IPS DF 6.9 (cell line): ENCODE results near the gene CIAO1.
"Not testable (repeated sequence)": the region's sequence is repeated elsewhere in the genome, so short reads cannot be mapped to it uniquely, and the experiment has no call there.

ENCODE experiments used
- DNase-seq: peaks from one replicate; pipeline ENCODE4 v3.0.0-alpha.2; 2013; ENCODE audit warnings: low read depth, low spot score
- H3K27ac ChIP-seq: one replicate; pipeline ENCODE4 v1.5.1; 2013; ENCODE audit warnings: low read length, control low read depth
- H3K27me3 ChIP-seq: 2 replicates; pipeline ENCODE4 v1.6.1; 2013; ENCODE audit warnings: mild to moderate bottlenecking, low read length; ENCODE audit not compliant: control insufficient read depth, insufficient read depth
- H3K36me3 ChIP-seq: 2 replicates; pipeline ENCODE4 v1.6.1; 2013; ENCODE audit warnings: low read length; ENCODE audit not compliant: control insufficient read depth, insufficient read depth
- H3K4me1 ChIP-seq: 2 replicates; pipeline ENCODE4 v1.6.1; 2013; ENCODE audit warnings: low read length; ENCODE audit not compliant: control insufficient read depth, insufficient read depth
- H3K4me3 ChIP-seq: 2 replicates; pipeline ENCODE4 v1.5.1; 2013; ENCODE audit warnings: mild to moderate bottlenecking, low read length
- H3K9me3 ChIP-seq: 2 replicates; pipeline ENCODE4 v1.6.1; 2013; ENCODE audit warnings: low read length, inconsistent platforms; ENCODE audit not compliant: control insufficient read depth, insufficient read depth
- WGBS: extraction: QIAGEN DNeasy Blood & Tissue Kit; methylation state at CpG from one replicate; pipeline ENCODE4 v1.1.7; 2013; ENCODE audit warnings: mixed read lengths, missing lambda C conversion rate; ENCODE audit not compliant: insufficient read length, insufficient coverage; 5-methylcytosine and 5-hydroxymethylcytosine counted together

Gene CIAO1

DNA sequence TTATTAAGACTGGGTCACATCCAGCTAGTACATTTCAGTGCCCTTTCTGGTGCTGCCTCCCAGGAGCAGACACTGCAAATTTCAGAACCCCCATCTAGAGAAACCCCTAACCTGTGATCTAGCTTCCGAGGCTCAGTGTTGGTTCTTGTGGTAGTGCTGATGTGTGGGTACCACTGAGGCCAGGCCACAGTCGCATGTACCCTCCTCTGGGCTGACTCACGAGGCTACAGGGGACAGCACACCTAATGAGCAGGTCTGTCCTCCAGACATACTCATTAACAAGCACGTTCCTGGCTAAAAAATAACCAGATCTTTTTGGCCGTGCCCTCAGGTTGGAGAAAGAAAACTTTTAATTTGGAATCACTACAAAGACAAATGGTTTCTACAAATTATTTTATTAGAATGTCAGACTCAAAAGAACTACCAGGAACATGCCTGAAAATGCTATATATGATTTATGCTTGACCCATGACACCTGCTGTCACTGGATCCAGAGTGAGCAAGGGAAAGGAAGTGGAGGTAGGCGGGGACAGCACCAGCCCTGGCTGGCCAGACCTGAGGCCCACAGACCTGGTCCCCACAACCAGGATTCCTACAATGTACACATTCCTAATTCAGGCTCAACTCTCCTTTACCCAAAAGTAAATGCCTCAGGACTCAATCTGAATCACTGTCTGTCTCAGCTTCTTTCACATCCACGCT is 8.5 kb downstream of the CIAO1 start:
- DNase-seq = no peak
- no peak overlapping the region for H3K27ac ChIP-seq
- peaks cover 41% of the 10 kb centered on the region for H3K36me3 ChIP-seq
- no peak overlapping the region for H3K4me3 ChIP-seq
- WGBS = no CpG with 5 or more reads among the region's 7 CpGs
- no peaks in the 10 kb centered on the region for H3K4me1 ChIP-seq
- no peaks in the 10 kb centered on the region for H3K27me3 ChIP-seq
- no peaks in the 10 kb centered on the region for H3K9me3 ChIP-seq

DNA sequence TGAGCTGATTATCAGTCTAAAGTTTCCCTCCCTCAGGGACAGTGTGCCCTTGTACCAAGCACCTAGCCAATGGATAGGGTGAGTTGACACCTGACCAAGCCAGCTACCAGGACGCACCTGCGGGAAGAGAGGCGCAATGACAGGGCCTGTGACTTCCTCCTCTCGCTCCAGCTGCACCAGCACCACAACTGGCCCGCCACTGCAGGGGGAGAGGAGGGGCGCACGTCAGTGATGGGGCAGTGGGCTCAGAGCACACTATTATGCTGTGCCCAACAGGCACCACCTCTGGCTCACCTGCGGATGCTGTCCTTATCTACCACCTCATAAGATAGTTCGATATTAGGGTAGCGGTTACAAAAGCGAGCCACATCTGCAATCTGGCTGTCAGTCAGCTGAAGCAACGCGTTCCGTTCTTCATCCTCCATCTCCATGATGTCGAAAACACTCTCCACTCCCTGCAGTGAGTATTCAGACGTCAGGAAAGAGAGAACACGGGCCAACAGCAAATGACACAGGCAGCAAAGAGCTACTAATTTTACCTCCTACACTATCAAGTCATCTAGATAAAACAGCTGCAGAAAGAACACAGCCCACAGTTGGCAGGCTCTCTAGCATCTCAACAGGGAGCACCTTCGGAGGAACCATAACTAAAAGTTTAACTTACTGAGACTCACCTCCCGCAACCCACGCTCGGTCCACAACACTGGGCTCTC is 10.9 kb downstream of the CIAO1 start:
- no peaks in the 10 kb centered on the region for H3K9me3 ChIP-seq

DNA sequence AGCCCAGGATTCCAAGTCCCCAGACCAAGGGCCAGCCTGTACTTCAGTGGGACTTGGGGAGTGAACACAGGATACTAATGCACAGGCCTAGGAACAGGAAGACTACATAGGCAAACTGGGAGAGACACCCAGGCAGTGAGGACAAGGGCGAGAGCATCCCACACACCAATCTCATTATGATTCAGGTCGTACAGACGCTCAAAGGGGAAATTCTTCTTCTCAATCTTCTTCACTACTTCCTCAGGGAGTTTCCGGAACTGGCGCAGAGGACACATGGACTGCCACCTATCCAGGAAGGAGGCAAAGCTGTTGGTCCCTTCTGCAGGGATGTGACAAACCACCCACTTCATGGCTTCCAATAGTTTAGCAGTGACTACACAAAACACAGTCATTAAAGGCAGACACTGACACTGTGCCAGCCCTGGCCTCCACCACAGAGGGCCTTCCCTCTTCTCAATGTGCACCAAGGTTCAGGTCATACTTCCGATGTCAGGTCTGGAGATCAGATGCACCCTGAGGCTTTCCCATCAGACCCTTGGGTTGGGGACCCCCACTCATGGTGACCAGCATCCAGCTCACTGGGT is 21.3 kb downstream of the CIAO1 start:
- DNase-seq = no peak
- no CpG with 5 or more reads among the region's 6 CpGs for WGBS
- no peaks in the 10 kb centered on the region for H3K4me1 ChIP-seq

More for the DNA sequence above, 10.9 kb downstream of the CIAO1 start:
- no peak for DNase-seq
- no peak overlapping the region for H3K4me3 ChIP-seq
- no CpG with 5 or more reads among the region's 21 CpGs for WGBS
- H3K36me3 ChIP-seq = peaks cover 45% of the 10 kb centered on the region
- H3K27me3 ChIP-seq = no peaks in the 10 kb centered on the region
- no peaks in the 10 kb centered on the region for H3K4me1 ChIP-seq
- H3K27ac ChIP-seq = no peak overlapping the region

DNA sequence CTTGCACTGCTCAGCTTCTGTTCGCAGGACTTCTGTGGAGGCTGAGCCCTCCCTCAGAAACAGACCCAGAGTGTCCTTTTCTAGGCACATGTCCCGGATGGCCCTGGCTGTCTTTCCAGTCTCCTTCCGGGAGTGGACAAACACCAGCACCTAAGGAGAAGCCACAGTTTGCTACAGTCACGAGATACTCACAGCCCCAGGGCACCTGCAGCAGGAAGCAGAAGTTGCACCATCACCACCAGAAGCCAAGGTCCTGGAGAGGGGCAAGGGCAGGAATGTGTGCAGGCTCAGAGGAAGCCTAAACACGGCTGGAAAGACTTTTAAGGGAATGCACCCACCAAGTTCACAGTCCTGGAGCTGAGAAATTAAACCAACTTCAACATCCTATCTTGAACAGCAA is 25.7 kb downstream of the CIAO1 start:
- no peaks in the 10 kb centered on the region for H3K4me1 ChIP-seq
- no peak overlapping the region for H3K27ac ChIP-seq
- no peak overlapping the region for H3K4me3 ChIP-seq
- WGBS = no CpG with 5 or more reads among the region's 5 CpGs
- no peaks in the 10 kb centered on the region for H3K9me3 ChIP-seq
- H3K27me3 ChIP-seq = no peaks in the 10 kb centered on the region
- no peak for DNase-seq
- H3K36me3 ChIP-seq = peaks cover 63% of the 10 kb centered on the region

More for the DNA sequence above, 21.3 kb downstream of the CIAO1 start:
- Histone ChIP-seq H3K27ac (no peak overlapping the region), H3K36me3 (peaks cover 82% of the 10 kb centered on the region), H3K9me3 (no peaks in the 10 kb centered on the region), H3K4me3 (no peak overlapping the region), H3K27me3 (no peaks in the 10 kb centered on the region)

DNA sequence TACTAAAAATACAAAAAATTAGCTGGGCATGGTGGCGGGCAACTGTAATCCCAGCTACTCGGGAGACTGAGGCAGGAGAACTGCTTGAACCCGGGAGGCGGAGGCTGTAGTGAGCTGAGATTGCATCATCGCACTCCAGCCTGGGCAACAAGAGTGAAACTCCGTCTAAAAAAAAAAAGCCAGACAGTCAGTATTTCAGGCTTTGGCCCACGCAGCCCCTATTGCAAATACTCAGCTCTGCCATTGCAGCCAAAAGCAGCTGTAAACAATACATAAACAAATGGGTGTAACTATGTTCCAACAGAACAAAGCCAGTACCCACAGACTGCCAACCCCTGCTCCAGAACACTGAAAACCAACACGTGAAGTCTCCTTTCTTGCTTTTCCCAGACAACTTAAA is 28.2 kb downstream of the CIAO1 start:
- not testable (repeated sequence) for H3K9me3 ChIP-seq, H3K27ac ChIP-seq, H3K4me1 ChIP-seq, H3K4me3 ChIP-seq, DNase-seq, H3K27me3 ChIP-seq
- peaks cover 64% of the 10 kb centered on the region for H3K36me3 ChIP-seq
- WGBS = no CpG with 5 or more reads among the region's 8 CpGs

DNA sequence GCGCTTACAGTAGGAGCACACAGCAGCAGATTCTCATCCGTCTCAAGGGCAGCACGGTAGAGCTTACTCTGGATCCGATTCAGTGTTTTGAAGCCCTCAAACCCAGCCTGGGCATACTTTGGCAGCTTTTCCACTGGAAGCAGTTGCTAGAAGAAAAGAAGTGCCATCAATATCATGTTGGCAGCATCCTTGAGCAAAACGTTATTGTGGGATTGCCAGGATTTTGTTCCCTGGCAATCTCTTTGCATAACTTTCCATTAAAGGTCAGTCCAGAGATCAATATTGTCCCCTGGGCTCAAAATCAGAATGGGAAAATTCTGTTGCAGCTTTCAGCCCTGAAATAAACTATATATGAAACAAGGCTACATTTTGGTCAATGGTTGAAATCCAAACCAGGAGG is 30.9 kb downstream of the CIAO1 start:
- no CpG with 5 or more reads among the region's 5 CpGs for WGBS
- no peak overlapping the region for H3K27ac ChIP-seq

DNA sequence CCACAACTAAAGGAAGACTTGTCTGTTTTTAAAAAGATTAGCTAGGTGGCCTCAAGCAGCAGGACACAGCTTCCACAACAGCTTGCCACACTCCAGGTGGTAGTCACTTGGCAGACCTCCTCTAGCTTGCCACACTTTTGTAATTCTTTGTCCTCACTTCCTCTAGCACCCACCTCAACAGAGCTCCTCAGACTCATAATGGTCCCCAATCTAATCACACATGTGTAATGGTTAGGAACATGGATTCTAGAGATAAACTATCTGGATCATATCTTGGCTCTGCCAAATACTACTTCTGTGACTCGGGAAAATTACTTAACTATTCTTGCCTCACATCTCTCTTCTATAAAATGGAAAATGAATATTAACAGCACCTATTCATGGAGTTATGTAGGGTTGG is 35.8 kb downstream of the CIAO1 start:
- Histone ChIP-seq H3K36me3 (peaks cover 36% of the 10 kb centered on the region), H3K27me3 (no peaks in the 10 kb centered on the region), H3K4me3 (no peak overlapping the region), H3K9me3 (no peaks in the 10 kb centered on the region), H3K4me1 (no peaks in the 10 kb centered on the region), H3K27ac (no peak overlapping the region)
- DNase-seq = no peak
- WGBS = no CpG with 5 or more reads among the region's 1 CpG

More for the DNA sequence above, 30.9 kb downstream of the CIAO1 start:
- no peaks in the 10 kb centered on the region for H3K27me3 ChIP-seq
- no peaks in the 10 kb centered on the region for H3K9me3 ChIP-seq
- peaks cover 49% of the 10 kb centered on the region for H3K36me3 ChIP-seq
- no peaks in the 10 kb centered on the region for H3K4me1 ChIP-seq
- no peak for DNase-seq
- no peak overlapping the region for H3K4me3 ChIP-seq

DNA sequence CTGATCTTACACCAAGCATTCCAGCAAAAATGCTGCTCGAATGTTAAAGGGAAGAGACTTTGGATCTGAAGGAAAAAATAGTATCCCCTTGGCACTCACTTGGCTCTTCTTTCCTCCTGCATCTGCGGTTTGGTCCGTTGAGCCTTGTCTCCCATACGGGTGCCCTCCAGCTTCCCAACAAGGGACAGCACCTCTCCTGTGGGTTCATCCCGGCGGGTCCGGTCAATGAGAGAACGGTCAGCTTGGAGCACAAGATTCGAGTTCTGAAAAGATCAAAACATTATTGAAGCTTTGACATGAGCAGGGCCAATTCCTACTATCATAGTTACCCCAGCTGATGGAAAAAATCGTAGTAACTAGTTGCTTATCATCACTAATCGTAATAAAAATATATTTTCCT is 38.6 kb downstream of the CIAO1 start:
- H3K4me1 ChIP-seq = no peaks in the 10 kb centered on the region
- no peak for DNase-seq
- no peak overlapping the region for H3K27ac ChIP-seq
- H3K36me3 ChIP-seq = peaks cover 14% of the 10 kb centered on the region; the same call in 1 of the 2 replicates
- H3K9me3 ChIP-seq = no peaks in the 10 kb centered on the region
- no peaks in the 10 kb centered on the region for H3K27me3 ChIP-seq
- WGBS = no CpG with 5 or more reads among the region's 11 CpGs
- H3K4me3 ChIP-seq = peak overlapping the region; percentile 87

DNA sequence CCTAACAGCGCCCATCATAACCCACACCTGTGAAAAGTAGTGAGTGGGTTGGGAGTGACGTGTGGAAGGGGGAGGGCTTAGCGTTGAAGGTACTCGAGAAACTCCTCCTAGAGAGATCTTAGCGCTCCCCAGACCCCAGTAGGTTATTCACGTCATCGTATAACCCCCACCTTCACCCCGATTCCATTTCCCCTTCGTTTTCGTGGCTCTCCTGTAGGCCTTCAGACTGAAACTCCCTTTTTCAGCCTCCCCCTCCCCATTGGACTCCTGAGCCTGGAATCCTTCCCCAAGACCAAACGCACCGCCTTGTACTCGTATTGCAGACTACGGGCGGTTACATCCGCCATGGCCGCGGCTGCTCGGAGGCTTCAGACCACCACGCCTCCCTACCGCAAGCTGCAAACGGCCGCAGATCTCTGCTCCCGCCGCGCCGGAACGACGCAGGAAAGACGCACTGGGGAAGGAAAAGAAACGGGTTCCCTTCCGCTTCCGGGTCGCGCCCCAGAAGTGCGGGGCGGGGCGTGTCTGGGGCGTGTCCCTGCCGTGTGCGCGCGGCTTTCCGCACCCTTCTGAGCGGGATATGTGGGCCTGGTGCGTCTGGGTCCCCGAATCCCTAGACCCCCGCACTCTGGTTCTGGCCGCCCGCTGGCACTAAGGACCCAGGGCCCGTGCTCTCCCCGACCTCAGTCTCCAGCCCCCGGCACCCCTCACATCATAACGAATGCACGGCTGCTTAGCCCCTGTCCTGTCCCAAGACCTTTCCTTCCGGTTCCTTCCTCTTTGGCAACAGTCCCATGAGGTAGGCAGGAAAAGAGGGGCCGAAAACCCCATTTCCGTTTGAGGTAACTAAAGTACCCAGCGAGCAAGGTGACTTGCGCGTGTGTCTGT is 39.3 kb downstream of the CIAO1 start, which contains the start of gene SNRNP200:
SNRNP200 (minus strand) TSS at position 456 of the 888 bp plus-strand sequence; CDS start at position 347, 109 bp downstream.
- H3K4me3 ChIP-seq = peak within 1 kb of the TSS; percentile 87
- no CpG with 5 or more reads among the region's 61 CpGs for WGBS
- H3K9me3 ChIP-seq = no peaks in the 10 kb centered on the region
- H3K4me1 ChIP-seq = no peaks in the 10 kb centered on the region
- peak; percentile 71 for DNase-seq
- H3K36me3 ChIP-seq = peaks cover 14% of the 10 kb centered on the region; the same call in 1 of the 2 replicates
- H3K27me3 ChIP-seq = no peaks in the 10 kb centered on the region
- H3K27ac ChIP-seq = no peak within 1 kb of the TSS

DNA sequence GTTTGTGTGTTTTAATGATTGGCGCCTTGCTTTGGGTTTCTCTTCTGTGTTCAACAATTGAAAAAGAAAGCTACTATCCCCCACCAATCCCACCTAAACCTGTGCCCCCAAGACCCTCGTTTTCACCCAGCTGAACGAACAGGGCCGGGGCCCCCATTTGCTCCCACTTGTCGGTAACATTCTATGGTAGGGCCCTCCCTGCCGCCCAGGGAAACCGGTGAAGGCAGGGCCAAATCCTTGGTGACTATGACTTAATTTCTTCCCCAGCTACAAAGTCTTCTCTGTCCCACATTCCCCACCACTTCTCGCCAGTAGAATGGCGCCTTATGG is 39.9 kb downstream of the CIAO1 start:
- Histone ChIP-seq H3K27ac (no peak overlapping the region), H3K4me1 (no peaks in the 10 kb centered on the region), H3K27me3 (no peaks in the 10 kb centered on the region), H3K4me3 (peak overlapping the region; percentile 87; the same call in 1 of the 2 replicates), H3K9me3 (no peaks in the 10 kb centered on the region), H3K36me3 (peaks cover 14% of the 10 kb centered on the region; the same call in 1 of the 2 replicates)
- no peak for DNase-seq
- WGBS = no CpG with 5 or more reads among the region's 9 CpGs
